AG09319 (cell line): Measurements from ENCODE around the gene USP51.
"Not testable (repeated sequence)": the region's sequence is repeated elsewhere in the genome, so short reads cannot be mapped to it uniquely, and the experiment has no call there.

Source experiments
- DNase-seq: peaks from one replicate; pipeline ENCODE4 v3.0.0-alpha.2; 2010; ENCODE audit warnings: low read depth; ENCODE audit errors: extremely low read depth
- TF ChIP-seq, protein P1 (sequence below): IDR thresholded peaks from 2 replicates; pipeline ENCODE4 v1.5.1; 2011; ENCODE audit warnings: low read depth, mild to moderate bottlenecking, inconsistent platforms, low read length, moderate library complexity

USP51 gene

DNA sequence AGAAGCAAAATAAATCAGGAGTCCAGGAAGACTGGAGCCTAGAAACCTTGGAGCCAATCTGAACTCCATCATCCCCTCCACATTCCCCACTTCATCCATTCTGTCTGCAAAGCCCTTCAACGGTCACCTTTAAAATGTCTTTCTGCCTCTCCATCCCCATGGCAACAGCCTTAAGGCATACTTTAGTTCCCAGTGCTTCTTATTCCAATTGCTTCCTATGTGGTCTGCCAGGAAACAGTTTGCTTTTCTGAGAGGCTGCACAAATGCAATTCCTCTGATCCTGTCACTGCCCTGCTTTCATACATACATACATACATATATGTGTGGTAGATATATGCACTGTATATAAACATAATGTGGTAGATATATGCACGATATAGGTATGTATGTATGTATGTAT, 38.5 kb downstream of the USP51 start:
- no peak for DNase-seq
- TF ChIP-seq, protein P1, sequence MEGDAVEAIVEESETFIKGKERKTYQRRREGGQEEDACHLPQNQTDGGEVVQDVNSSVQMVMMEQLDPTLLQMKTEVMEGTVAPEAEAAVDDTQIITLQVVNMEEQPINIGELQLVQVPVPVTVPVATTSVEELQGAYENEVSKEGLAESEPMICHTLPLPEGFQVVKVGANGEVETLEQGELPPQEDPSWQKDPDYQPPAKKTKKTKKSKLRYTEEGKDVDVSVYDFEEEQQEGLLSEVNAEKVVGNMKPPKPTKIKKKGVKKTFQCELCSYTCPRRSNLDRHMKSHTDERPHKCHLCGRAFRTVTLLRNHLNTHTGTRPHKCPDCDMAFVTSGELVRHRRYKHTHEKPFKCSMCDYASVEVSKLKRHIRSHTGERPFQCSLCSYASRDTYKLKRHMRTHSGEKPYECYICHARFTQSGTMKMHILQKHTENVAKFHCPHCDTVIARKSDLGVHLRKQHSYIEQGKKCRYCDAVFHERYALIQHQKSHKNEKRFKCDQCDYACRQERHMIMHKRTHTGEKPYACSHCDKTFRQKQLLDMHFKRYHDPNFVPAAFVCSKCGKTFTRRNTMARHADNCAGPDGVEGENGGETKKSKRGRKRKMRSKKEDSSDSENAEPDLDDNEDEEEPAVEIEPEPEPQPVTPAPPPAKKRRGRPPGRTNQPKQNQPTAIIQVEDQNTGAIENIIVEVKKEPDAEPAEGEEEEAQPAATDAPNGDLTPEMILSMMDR = no peak

DNA sequence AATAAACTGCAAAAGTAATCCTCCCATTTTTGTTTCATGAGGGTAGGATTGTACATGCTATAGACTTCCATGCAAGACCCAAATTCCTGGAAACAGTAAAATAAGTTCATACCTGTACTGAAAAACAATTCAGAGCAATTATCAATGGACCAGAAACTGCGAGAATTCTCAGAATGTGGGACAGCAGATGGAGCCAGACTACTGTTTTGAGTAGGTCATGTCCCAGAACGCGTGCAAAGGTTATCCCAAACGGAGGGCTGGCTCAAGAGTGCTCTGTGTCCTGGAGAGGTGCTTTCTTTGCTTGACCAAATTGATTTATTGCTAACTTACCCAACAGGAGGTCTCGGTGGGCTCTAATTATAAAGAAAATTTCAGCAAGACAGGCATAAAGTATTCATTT, 39.4 kb downstream of the USP51 start:
- no peak for DNase-seq
- TF ChIP-seq, protein P1 = no peak

DNA sequence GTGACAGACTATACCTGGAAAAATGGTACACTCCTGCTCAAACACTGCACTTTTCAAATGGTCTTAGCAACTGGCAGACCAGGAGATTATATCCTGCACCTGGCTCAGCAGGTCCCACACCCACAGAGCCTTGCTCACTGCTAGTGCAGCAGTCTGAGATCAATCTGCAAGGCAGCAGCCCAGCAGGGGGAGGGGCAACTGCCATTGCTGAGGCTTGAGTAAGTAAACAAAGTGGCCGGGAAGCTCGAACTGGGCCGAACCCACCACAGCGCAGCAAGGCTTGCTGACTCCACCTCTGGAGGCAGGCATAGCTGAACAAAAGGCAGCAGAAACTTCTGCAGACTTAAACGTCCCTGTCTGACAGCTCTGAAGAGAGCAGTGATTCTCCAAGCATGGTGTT, 46.2 kb downstream of the USP51 start:
- not testable (repeated sequence) for DNase-seq
